H1 (cell line): ENCODE results near the gene ORAI3. TPM values are rescaled to one million over a fixed set of nuclear protein-coding genes. Genes with fewer than 3 reads are reported as not detected.

Experiments
- CHD7 ChIP-seq: fragments of 300-600 bp; sonication (generic); IDR thresholded peaks from 2 replicates; pipeline ENCODE4 v1.7.1; 2012; ENCODE audit warnings: low read length, moderate library complexity, mild to moderate bottlenecking, inconsistent platforms; ENCODE audit not compliant: insufficient replicate concordance
- CTCF ChIP-seq, 3 experiments: IDR thresholded peaks; 1 replicate in 2 of 3; 2 replicates in 1 of 3; pipeline versions ENCODE4 v1.5.1 to v1.6.1; 2011; ENCODE audit warnings: low read length in 3 of 3, mild to moderate bottlenecking in 3 of 3, inconsistent platforms in 2 of 3, low read depth in 1 of 3, moderate library complexity in 1 of 3; ENCODE audit not compliant: insufficient read depth in 1 of 3; ENCODE audit errors: control extremely low read depth in 1 of 3
- HDAC6 ChIP-seq: IDR thresholded peaks from one replicate; pipeline ENCODE4 v1.7.1; 2012; ENCODE audit warnings: low read depth, mild to moderate bottlenecking, inconsistent platforms, low read length, moderate library complexity
- JUN ChIP-seq: IDR thresholded peaks from 2 replicates; pipeline ENCODE4 v1.6.1; 2011; ENCODE audit warnings: low read depth, mild to moderate bottlenecking, improper control_type of control experiment, low read length
- POLR2A ChIP-seq, 2 experiments: IDR thresholded peaks; 1 replicate in 1 of 2; 2 replicates in 1 of 2; pipeline ENCODE4 v1.6.1; 2011; ENCODE audit warnings: low read depth in 2 of 2, low read length in 2 of 2, mild to moderate bottlenecking in 2 of 2; ENCODE audit errors: control extremely low read depth in 1 of 2
- RAD21 ChIP-seq, 2 experiments: IDR thresholded peaks in 1 of 2; conservative IDR thresholded peaks in 1 of 2; 2 replicates each; pipeline ENCODE4 v1.6.1; 2011; ENCODE audit warnings: low read depth in 2 of 2, low read length in 2 of 2, improper control_type of control experiment in 1 of 2, inconsistent platforms in 1 of 2, mild to moderate bottlenecking in 1 of 2, moderate library complexity in 1 of 2
- SIRT6 ChIP-seq: IDR thresholded peaks from one replicate; pipeline ENCODE4 v1.7.1; 2012; ENCODE audit warnings: low read length, inconsistent platforms
- SP1 ChIP-seq: IDR thresholded peaks from 2 replicates; pipeline ENCODE4 v1.6.1; 2011; ENCODE audit warnings: low read depth, low read length
- YY1 ChIP-seq: IDR thresholded peaks from 2 replicates; pipeline ENCODE4 v1.6.1; 2011; ENCODE audit warnings: low read depth, mild to moderate bottlenecking, low read length
- ZNF274 ChIP-seq: IDR thresholded peaks from 2 replicates; pipeline ENCODE4 v1.7.0; 2012; ENCODE audit warnings: low read length, borderline replicate concordance; ENCODE audit errors: extremely low read depth
- polyA plus RNA-seq, 7 experiments: library from polyadenylated mRNA; depleted of rRNA in 3 of 7; stranded (reverse) in 5 of 7; unstranded in 2 of 7; fragments of >200 nt in 5 of 7; fragments of 200-250 nt in 2 of 7; gene quantifications; 1 replicate in 5 of 7; 2 replicates in 1 of 7; 4 replicates in 1 of 7; pipeline versions ENCODE4 v1.2.1 to v1.2.3, GENCODE V29; 2011 to 2013; ENCODE audit warnings: missing spikeins in 2 of 7, mixed read lengths in 2 of 7
- total RNA-seq: library from RNA; stranded (reverse); fragmentation: NEBNext Ultra II Directional; extraction: Animal tissue kit (Norgen Biotek cat#: 25700); gene quantifications from 2 replicates; pipeline ENCODE4 v1.2.1, GENCODE V29; 2021

The ORAI3 gene
- total and polyA plus RNA-seq, 2 of the 8 experiments (the other 6 are each of a cell fraction or from before 2014, with no cell fraction given): 8.7 to 24.5 TPM

DNA sequence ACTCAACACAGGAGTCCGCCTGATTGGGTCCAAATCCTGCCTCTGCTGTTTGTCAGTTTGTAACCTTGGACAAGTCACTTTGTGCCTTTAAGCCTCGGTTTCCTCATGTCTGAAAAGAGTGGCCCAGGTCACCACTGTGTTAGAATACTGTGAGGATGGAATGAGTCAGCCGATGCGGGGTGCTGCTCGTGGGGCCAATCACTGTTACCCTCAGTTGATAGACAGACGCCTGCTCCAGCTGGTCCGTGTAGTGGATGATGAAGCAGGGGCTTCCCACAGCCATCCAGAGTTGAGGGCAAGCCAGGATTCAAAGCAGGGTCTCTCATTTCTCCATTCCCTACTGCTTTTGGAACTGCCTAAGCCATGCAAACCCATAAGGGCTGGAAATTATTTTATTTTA, 19.7 kb upstream of the ORAI3 start (continued):
- no peak for TF ChIP-seq CHD7
- TF ChIP-seq RAD21 (IDR thresholded peaks at IDR 0.05 in 1 of 2, conservative IDR thresholded peaks at IDR 0.05 in 1 of 2; ENCODE audit: low read depth in 2 of 2, low read length in 2 of 2): no peak
- no peak for TF ChIP-seq ZNF274
- no peak for TF ChIP-seq JUN
- TF ChIP-seq CTCF (IDR thresholded peaks at IDR 0.05; ENCODE audit: control extremely low read depth in 1 of 3, insufficient read depth in 1 of 3, low read depth in 1 of 3, low read length in 3 of 3): no peak
- TF ChIP-seq SIRT6: no peak
- no peak for TF ChIP-seq YY1
- TF ChIP-seq POLR2A (IDR thresholded peaks at IDR 0.05; ENCODE audit: control extremely low read depth in 1 of 2, low read depth in 2 of 2, low read length in 2 of 2): no peak
- no peak for TF ChIP-seq SP1
- no peak for TF ChIP-seq HDAC6
